LNCaP clone FGC (cell line): ENCODE results near the gene BCAR3.
"Not testable (repeated sequence)": the region's sequence is repeated elsewhere in the genome, so short reads cannot be mapped to it uniquely, and the experiment has no call there.

Experiments
- DNase-seq: peaks from one replicate; pipeline ENCODE4 v3.0.0-alpha.2; 2011; ENCODE audit warnings: low read depth
- H3K4me3 ChIP-seq: 2 replicates; pipeline ENCODE4 v1.5.1; 2011; ENCODE audit warnings: mild to moderate bottlenecking, low read depth, low read length, control low read depth
- TF ChIP-seq, protein P1 (sequence below): IDR thresholded peaks from 2 replicates; pipeline ENCODE4 v1.5.1; 2012; ENCODE audit warnings: mild to moderate bottlenecking; ENCODE audit not compliant: control insufficient read depth, insufficient read depth; ENCODE audit errors: extremely low read depth

The BCAR3 gene

DNA sequence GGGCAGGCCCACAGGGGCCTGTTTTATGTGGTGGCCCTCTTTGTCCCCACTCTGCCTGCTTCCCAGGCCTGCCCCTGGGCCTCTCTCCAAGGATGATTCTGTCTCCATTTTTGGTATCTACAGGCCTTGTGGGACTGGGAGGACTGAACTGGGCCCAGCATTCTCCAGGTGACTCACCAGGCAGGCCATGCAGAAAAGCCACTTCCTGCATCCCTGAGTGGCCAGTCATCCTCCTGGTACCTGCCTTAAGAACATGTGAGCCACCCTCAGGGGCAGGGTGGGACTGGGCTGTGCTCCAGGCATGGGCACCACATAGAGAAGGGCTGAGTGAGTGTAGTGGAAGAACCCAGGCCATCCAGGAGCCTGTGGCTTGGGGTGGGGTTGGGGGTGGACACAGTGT is 20.0 kb upstream of the BCAR3 start:
- no peak for DNase-seq
- TF ChIP-seq, protein P1, sequence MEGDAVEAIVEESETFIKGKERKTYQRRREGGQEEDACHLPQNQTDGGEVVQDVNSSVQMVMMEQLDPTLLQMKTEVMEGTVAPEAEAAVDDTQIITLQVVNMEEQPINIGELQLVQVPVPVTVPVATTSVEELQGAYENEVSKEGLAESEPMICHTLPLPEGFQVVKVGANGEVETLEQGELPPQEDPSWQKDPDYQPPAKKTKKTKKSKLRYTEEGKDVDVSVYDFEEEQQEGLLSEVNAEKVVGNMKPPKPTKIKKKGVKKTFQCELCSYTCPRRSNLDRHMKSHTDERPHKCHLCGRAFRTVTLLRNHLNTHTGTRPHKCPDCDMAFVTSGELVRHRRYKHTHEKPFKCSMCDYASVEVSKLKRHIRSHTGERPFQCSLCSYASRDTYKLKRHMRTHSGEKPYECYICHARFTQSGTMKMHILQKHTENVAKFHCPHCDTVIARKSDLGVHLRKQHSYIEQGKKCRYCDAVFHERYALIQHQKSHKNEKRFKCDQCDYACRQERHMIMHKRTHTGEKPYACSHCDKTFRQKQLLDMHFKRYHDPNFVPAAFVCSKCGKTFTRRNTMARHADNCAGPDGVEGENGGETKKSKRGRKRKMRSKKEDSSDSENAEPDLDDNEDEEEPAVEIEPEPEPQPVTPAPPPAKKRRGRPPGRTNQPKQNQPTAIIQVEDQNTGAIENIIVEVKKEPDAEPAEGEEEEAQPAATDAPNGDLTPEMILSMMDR = no peak
- no peak overlapping the region for H3K4me3 ChIP-seq

DNA sequence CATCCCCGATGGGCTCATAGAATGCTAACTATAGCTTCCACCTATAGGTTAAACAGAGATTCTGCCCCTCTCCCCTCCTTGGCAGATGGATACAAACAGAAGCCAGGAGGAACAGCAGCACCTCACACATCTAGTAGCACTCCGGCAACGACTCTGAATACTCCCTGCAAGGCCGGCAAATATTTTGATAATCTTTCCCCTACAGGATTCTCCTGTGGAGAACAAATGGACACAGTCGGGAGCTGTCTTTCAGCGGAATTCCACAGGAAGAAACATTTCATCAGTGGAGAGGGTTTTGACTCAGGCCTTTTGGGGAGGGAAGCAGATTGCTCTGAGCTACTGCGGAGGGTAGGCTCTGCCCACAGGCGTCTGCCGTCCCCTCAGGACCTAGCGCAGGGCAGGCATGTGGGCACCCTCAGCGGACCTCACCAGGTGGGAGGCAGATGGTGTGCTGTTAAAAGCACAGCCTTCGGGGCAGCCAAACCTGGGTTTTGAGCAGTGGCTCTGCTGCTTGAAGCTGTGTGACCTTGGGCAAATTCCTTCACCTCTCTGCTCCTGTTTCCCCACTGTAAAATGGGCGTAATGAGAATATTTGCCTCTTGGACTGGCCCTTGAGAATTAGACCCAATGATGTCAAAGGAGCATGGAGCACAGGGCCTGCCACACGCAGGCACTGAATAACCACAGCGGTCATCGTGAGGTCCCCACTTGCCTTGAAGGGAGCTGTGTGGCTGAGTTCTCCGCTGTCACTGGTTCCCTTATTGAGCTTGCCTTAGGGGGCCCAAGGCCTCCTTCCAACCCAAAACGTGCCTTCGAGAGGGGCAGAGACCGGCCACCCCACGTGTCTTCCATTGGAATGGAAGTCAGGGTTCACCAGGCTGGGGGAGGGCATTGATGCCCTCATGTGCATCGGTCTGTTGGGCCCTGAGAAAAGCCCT is 19.2 kb upstream of the BCAR3 start:
- DNase-seq = no peak
- TF ChIP-seq, protein P1 = no peak
- H3K4me3 ChIP-seq = no peak overlapping the region

GRCh38 chr1:93699503-93700168 is 18.0 kb upstream of the BCAR3 start:
- no peak overlapping the region for H3K4me3 ChIP-seq
- TF ChIP-seq, protein P1 = no peak
- no peak for DNase-seq

- no peak overlapping the region for H3K4me3 ChIP-seq
- no peak for DNase-seq
- TF ChIP-seq, protein P1 = no peak
Observed at GRCh38 chr1:93699049-93699384, 17.4 kb upstream of the BCAR3 start.

DNA sequence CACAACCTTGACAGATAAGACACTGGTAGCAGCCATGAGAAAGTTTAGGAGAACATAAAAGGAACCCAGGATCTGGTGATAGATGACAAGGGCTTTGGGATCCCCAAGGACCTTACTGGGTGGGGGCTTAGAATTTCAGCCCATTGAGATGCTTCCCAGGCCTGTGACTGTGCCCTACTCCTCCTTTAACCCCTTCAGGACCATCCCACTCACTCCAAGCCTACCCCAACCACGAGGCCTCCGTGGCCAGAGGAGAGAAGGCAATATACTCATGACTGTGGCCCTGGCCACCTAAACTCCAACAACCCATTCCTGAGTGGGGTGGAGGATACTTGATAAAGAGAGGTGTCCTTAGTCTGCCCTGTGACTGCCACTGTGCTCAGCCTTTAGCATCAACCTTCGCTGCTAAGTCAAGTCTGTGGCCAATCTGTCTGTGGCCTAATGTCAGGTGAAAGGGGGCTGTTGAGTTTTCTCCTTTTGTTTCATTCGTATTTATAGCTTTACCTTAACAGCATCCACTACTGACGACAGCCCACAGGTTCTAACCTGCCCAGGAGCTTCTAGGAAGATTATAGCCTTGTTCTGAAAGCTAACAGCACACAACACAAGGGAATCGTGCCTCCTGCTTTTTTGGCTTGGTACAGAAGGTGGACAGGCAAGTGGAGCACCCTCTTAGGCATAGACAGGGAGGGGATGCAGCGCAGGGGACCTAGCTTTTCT is 16.9 kb upstream of the BCAR3 start:
- H3K4me3 ChIP-seq = no peak overlapping the region
- no peak for DNase-seq
- TF ChIP-seq, protein P1 = no peak

DNA sequence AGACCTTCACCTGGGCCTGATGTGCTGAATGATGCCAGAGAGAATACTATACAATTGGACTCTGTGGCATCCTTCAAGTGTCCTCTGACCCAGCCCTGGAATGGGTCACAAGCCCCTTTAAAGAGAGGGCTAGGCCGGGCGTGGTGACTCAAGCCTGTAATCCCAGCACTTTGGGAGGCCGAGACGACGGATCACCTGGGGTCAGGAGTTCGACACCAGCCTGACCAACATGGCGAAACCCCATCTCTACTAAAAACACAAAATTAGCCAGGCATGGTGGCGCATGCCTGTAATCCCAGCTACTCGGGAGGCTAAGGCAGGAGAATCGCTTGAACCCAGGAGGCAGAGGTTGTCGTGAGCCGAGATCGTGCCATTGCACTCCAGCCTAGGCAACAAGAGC is 15.9 kb upstream of the BCAR3 start:
- H3K4me3 ChIP-seq, DNase-seq: not testable (repeated sequence)

DNA sequence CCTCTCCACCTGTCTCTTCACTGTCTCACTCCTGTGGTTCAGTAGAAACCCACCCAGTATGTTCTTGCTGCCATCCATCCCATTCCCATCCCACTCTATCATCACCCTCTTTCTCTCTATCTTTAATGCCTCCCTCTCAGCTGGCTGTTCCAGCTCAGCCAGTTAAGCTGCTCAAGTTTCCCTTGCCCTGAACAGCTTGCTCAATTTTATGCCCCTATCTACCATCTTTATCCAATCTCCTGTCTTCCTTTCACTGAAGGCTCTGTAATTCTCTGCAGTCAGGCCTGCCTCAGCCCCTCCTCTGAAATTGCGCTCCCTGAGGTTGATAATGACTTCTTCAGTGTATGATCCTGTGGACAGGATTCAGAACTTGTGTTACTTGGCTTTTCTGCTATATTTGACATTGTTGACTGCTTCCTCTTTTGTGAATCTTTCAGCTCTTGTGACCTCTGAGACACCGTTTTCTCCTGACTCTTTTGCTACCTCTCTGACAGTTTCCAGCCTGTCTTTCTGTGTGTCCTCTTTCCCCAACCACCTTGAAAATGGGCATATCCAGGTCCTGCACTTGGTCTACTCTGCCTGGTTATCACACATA is 13.9 kb upstream of the BCAR3 start:
- no peak for DNase-seq
- TF ChIP-seq, protein P1 = no peak
- no peak overlapping the region for H3K4me3 ChIP-seq
